D721Med (cell line): ENCODE measurements around the gene SNAP91.

ENCODE experiments used
- DNase-seq: peaks from one replicate; pipeline ENCODE4 v3.0.0; 2011; ENCODE audit warnings: low spot score; ENCODE audit not compliant: insufficient read length
- FAIRE-seq: peaks from 2 replicates; lab custom pipeline; 2011; peaks lifted over from hg19 to GRCh38; lab: Jason Lieb, UNC
- CTCF ChIP-seq: IDR thresholded peaks from 2 replicates; pipeline ENCODE4 v1.5.1; 2012; ENCODE audit warnings: mild to moderate bottlenecking, control low read depth; ENCODE audit not compliant: insufficient read depth; ENCODE audit errors: missing control alignments

SNAP91 gene

GRCh38 chr6:83509441-83509840, 199.5 kb downstream of the SNAP91 start:
- FAIRE-seq (no peak), DNase-seq (no peak)
- no peak for TF ChIP-seq CTCF

GRCh38 chr6:83505356-83505755, 203.5 kb downstream of the SNAP91 start:
- DNase-seq (no peak), FAIRE-seq (no peak)

More at GRCh38 chr6:83505356-83505755, 203.5 kb downstream of the SNAP91 start:
- TF ChIP-seq CTCF, result no peak
